GM12865 (cell line): ENCODE data around the gene SGF29.

ENCODE experiments used
- DNase-seq: peaks from one replicate; pipeline ENCODE4 v3.0.0; 2010; ENCODE audit warnings: low read depth
- H3K4me3 ChIP-seq: 2 replicates; pipeline ENCODE4 v1.5.1; 2011; ENCODE audit warnings: mild to moderate bottlenecking, low read depth, low read length, control low read depth
- CTCF ChIP-seq: IDR thresholded peaks from 2 replicates; pipeline ENCODE4 v1.5.1; 2011; ENCODE audit warnings: low read length, control low read depth, low read depth, inconsistent platforms; ENCODE audit not compliant: insufficient read depth; ENCODE audit errors: missing control alignments

SGF29 gene

GRCh38 chr16:28575446-28576109, 21.9 kb downstream of the SGF29 start:
- no peak for DNase-seq
- TF ChIP-seq CTCF: no peak
- no peak overlapping the region for H3K4me3 ChIP-seq

- DNase-seq: no peak
- TF ChIP-seq CTCF: no peak
- H3K4me3 ChIP-seq: no peak overlapping the region
Measured at GRCh38 chr16:28580726-28581315, 27.1 kb downstream of the SGF29 start.

GRCh38 chr16:28585674-28586073, 32.0 kb downstream of the SGF29 start:
- DNase-seq: no peak
- no peak for TF ChIP-seq CTCF
- no peak overlapping the region for H3K4me3 ChIP-seq

- no peak for DNase-seq
- no peak for TF ChIP-seq CTCF
- H3K4me3 ChIP-seq: no peak overlapping the region
Measured at GRCh38 chr16:28586466-28586865, 32.7 kb downstream of the SGF29 start.

GRCh38 chr16:28587386-28587785, 33.7 kb downstream of the SGF29 start:
- no peak overlapping the region for H3K4me3 ChIP-seq
- DNase-seq: no peak
- TF ChIP-seq CTCF: no peak

- no peak for TF ChIP-seq CTCF
- H3K4me3 ChIP-seq: no peak overlapping the region
- no peak for DNase-seq
Measured at GRCh38 chr16:28589069-28589468, 35.3 kb downstream of the SGF29 start.

- DNase-seq: no peak
- no peak for TF ChIP-seq CTCF
- no peak overlapping the region for H3K4me3 ChIP-seq
Measured at GRCh38 chr16:28589930-28590329, 36.2 kb downstream of the SGF29 start.
